HG03175 (cell line): ENCODE measurements around the gene WBP11.
"Not testable (repeated sequence)": the region's sequence is repeated elsewhere in the genome, so short reads cannot be mapped to it uniquely, and the experiment has no call there.

Experiments used
- ATAC-seq: cut with Tn5 transposase; IDR thresholded peaks from one replicate; pipeline ENCODE4 v1.9.1; 2021; ENCODE audit warnings: mild to moderate bottlenecking, moderate library complexity; ENCODE audit not compliant: unreplicated experiment

Gene WBP11

DNA sequence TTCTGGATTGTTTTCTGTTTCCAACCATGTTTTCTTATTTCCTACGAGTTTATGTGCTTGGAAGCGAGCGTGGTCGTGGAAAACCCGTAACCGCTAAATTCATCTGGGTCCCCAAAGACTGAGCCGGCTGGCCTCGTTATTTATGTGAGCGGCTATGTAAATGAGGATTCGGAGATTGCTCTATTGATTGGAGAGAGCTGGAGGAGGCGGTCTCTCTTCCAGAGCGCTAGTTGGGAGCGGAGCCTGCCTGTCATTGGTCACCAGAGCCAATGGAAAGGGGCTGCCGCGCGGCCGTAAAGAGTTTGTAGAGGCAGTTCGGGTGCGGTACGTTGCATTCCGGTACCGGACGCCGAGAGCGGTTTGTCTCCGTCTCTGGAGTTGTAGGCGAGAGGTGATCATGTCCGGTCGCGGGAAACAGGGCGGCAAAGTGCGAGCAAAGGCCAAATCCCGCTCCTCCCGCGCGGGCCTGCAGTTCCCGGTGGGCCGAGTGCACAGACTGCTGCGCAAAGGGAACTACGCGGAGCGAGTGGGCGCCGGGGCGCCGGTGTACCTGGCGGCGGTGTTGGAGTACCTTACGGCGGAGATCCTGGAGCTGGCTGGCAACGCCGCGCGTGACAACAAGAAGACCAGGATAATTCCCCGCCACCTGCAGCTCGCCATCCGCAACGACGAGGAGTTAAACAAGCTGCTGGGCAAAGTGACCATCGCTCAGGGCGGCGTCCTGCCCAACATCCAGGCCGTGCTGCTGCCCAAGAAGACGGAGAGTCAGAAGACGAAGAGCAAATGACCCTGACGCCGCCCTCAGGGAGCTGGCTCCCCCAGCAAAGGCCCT lies 29.0 kb downstream of the WBP11 start:
- peak; percentile 61 for ATAC-seq

GRCh38 chr12:14773685-14774073 lies 29.6 kb downstream of the WBP11 start:
- peak; percentile 16 for ATAC-seq

GRCh38 chr12:14772946-14773345 lies 30.3 kb downstream of the WBP11 start:
- ATAC-seq = no peak

DNA sequence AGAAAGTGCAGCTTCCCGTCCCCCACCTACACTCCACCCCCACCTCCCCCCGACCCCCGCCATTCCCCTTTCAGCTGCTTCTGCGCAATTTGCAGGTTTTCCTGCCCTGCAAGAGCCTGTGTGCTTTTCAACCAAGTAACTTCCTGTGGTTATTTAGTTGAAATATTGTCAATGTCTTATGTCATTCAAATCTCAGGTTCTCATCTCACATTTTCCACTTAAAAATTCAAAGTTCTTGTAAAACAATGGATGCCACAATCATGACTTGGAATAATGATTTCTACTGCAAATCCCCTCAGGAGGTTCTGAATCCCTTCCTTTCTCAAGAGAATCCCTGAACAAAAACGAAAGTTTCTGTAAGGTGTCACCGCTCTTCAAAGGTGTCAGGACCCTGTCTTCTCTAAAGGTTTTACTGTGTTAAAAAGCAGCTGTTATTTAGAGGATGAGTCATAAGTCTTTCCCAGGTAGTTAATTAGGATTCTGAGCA lies 31.6 kb downstream of the WBP11 start:
- no peak for ATAC-seq

DNA sequence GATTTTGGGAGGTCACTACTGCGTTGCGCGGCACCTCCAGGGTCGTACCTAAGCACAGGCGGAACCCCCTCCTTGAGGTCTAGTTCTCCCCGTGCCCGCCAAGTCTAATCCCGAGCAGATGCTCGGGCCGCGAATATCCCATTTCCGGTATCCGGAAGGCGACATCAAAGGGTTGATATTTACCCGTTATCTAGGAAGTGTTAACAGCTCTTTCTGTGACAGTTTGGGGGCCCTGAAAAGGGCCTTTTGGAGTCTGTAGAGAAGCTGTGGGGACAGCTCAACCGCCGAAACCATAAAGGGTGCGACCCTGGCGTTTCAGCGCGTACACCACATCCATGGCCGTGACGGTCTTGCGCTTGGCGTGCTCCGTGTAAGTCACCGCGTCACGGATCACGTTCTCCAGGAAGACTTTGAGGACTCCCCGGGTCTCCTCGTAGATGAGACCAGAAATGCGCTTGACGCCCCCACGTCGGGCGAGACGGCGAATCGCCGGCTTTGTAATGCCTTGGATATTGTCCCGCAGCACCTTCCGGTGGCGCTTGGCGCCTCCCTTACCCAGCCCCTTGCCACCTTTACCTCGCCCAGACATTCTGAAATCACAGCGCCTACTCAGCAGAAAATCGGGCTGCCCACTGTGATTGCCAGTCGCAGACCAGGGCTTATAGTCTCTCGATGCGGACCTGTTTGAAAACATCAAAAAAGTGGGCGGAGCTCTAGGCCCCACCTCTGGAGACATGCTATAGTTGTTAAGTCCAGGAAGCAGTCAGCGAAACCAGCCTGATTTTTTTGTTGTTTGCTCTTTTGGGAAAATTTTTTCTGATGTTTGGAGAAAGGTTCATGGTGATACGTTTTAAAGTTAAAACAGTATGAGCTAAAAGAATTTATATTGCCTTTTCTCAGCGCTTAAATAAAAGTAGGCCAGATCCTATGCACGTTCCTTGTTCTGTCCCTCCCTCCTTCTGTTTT lies 32.5 kb downstream of the WBP11 start:
- ATAC-seq = peak; percentile 16

DNA sequence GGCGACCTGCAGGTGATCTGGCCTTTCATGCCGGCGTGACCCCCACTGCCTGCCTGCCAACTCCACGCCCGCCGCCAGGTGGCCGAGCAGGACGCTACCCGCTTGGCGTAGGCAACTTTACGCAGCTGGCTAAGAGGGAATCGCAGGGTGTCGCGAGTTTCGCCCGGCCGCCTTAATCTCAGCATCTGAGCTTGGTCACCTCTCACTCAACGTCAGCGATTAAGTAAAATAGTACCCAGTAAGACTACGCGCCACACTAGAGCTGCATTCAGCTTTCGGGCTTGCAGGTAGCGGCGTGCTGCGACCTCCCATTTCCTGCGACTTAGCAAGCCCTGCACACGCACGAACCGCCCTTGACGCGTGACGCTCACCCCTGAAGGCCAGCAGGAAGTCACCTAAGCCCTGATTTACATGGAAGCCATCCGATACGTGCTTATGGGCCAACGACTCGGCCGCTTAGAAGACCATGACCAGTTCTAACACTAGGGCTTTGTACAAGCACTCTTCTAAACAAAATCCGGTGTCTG lies 33.2 kb downstream of the WBP11 start:
- ATAC-seq = peak; percentile 45

- no peak for ATAC-seq
These were observed 33.8 kb downstream of the WBP11 start for GRCh38 chr12:14769466-14769968.

GRCh38 chr12:14768823-14769405 lies 34.4 kb downstream of the WBP11 start:
- ATAC-seq = no peak

DNA sequence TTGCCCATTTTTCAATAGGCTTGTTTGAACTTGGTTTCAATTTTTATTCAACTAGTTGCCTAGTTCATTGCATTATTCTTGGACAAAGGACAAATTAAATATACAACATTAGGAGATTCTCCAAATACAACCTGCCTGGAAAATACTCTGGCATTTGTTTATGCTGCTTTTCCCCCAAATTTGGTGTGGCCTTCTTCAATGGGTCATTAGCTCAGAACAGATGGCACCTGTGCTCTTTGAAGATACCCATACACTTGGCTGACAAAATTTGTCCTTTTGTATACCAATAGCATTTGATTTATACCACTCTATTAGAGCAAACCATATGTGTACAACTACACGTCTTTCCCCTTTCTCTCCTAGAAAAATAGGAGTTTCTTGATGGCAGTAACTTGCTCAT lies 35.7 kb downstream of the WBP11 start:
- ATAC-seq = no peak

- ATAC-seq = no peak
These were observed 36.5 kb downstream of the WBP11 start for GRCh38 chr12:14766649-14767215.

- not testable (repeated sequence) for ATAC-seq
These were observed 37.3 kb downstream of the WBP11 start for GRCh38 chr12:14766020-14766419.

GRCh38 chr12:14765398-14765797 lies 37.9 kb downstream of the WBP11 start:
- ATAC-seq = no peak

DNA sequence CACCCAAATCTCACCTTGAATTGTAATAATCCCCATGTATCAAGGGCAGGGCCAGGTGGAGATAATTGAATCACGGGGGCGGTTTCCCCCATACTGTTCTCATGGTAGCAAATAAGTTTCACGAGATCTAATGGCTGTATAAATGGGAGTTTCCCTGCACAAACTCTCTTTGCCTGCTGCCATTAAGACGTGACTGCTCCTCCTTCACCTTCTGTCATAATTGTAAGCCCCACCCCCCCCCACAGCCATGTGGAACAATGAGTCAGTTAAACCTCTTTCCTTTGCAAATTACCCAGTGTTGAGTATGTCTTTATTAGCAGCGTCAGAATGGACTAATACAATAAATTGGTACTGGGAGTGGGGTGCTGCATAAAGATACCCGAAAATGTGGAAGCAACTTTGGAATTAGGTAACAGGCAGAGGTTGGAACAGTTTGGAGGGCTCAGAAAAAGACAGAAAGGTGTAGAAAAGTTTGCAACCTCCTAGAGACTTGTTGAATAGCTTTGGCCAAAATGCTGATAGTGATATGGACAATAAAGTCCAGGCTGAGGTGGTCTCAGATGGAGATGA lies 43.5 kb downstream of the WBP11 start:
- not testable (repeated sequence) for ATAC-seq

GRCh38 chr12:14756334-14757143 lies 46.7 kb downstream of the WBP11 start:
- no peak for ATAC-seq

GRCh38 chr12:14751986-14752385 lies 51.3 kb downstream of the WBP11 start:
- no peak for ATAC-seq

- no peak for ATAC-seq
These were observed 60.2 kb downstream of the WBP11 start for GRCh38 chr12:14743061-14743460.

- no peak for ATAC-seq
These were observed 61.3 kb downstream of the WBP11 start for GRCh38 chr12:14741942-14742341.

DNA sequence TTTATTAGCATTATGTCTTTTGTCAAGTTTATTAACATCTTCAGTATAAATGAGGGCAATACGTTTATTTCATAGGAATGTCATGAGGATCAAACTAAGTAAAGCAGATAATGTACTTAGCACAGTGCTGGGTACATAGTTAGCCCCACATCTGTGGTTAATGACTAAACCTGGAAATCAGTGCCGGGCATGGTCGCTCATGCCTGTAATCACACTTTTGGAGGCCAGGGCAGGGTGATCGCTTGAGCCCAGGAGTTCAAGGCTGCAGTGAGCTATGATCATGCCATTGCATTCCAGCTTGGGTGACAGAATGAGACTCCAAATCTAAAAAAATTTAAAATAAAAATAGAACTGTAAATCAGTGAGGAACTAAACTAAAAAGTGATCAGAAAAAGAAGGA lies 62.1 kb downstream of the WBP11 start:
- no peak for ATAC-seq

GRCh38 chr12:14736441-14736840 lies 66.8 kb downstream of the WBP11 start:
- not testable (repeated sequence) for ATAC-seq
